WTC11 (cell line): Measurements from ENCODE around the gene NAV2. TPM values are rescaled to one million over a fixed set of nuclear protein-coding genes. Genes with fewer than 3 reads are reported as not detected.

Source experiments
- ATAC-seq: fragments of 200-7000 bp; cut with Tn5 transposase; 2 replicates; pipeline ENCODE4 v1.10.0; 2021; ENCODE audit warnings: mild to moderate bottlenecking, moderate library complexity
- CTCF ChIA-PET: fragments of 300-600 bp; sonication (Branson Sonifier 250); formaldehyde crosslinking; loops from one replicate; lab custom pipeline; 2021; ENCODE audit warnings: antibody characterized with exemption; lab: Charles Lee
- POLR2A ChIA-PET: fragments of 350-600 bp; sonication (Branson Sonifier 250); formaldehyde crosslinking; loops from one replicate; lab custom pipeline; 2021; ENCODE audit warnings: antibody characterized with exemption; lab: Charles Lee
- DNase-seq: peaks from one replicate; pipeline ENCODE4 v3.0.0; 2021; ENCODE audit warnings: low spot score
- H3K27ac Mint-ChIP-seq: 2 replicates; pipeline ENCODE4 v1.8.0; 2021; ENCODE audit warnings: mixed read lengths
- H3K27me3 Mint-ChIP-seq: 2 replicates; pipeline ENCODE4 v1.8.0; 2021; ENCODE audit warnings: low read depth, mild to moderate bottlenecking, moderate library complexity, mixed read lengths
- H3K36me3 Mint-ChIP-seq: 2 replicates; pipeline ENCODE4 v1.8.0; 2021; ENCODE audit warnings: mixed read lengths
- H3K4me1 Mint-ChIP-seq: 2 replicates; pipeline ENCODE4 v1.8.0; 2022; ENCODE audit warnings: mixed read lengths
- H3K4me3 Mint-ChIP-seq: 2 replicates; pipeline ENCODE4 v1.8.0; 2021; ENCODE audit warnings: mild to moderate bottlenecking, moderate library complexity, mixed read lengths
- H3K9me3 Mint-ChIP-seq: 2 replicates; pipeline ENCODE4 v1.8.0; 2021; ENCODE audit warnings: mixed read lengths
- CBFB ChIP-seq: sonication (generic); formaldehyde crosslinking; IDR thresholded peaks from 2 replicates; pipeline ENCODE4 v1.8.1; 2022; ENCODE audit warnings: mild to moderate bottlenecking, low read depth, missing genetic modification reagents
- CREM ChIP-seq: sonication (generic); formaldehyde crosslinking; IDR thresholded peaks from 2 replicates; pipeline ENCODE4 v1.8.1; 2022; ENCODE audit warnings: mild to moderate bottlenecking, missing genetic modification reagents, moderate library complexity
- MXD4 ChIP-seq: fragments of 250-450 bp; sonication (Bioruptor Pico); IDR thresholded peaks from 2 replicates; pipeline ENCODE4 v1.8.0; 2021; ENCODE audit warnings: mild to moderate bottlenecking, moderate library complexity, borderline replicate concordance
- MYBL2 ChIP-seq: sonication (generic); formaldehyde crosslinking; IDR thresholded peaks from 2 replicates; pipeline ENCODE4 v1.8.1; 2023; ENCODE audit warnings: mild to moderate bottlenecking, moderate library complexity, missing genetic modification reagents
- PRRX2 ChIP-seq: fragments of 250-450 bp; sonication (Bioruptor Pico); IDR thresholded peaks from 2 replicates; pipeline ENCODE4 v1.8.0; 2021; ENCODE audit warnings: mild to moderate bottlenecking
- RORB ChIP-seq: fragments of 250-450 bp; sonication (Bioruptor Pico); IDR thresholded peaks from 2 replicates; pipeline ENCODE4 v1.9.0; 2021; ENCODE audit warnings: mild to moderate bottlenecking
- SMAD4 ChIP-seq: sonication (generic); formaldehyde crosslinking; IDR thresholded peaks from 2 replicates; pipeline ENCODE4 v1.8.0; 2022; ENCODE audit warnings: mild to moderate bottlenecking, missing genetic modification reagents
- ZNF281 ChIP-seq: sonication (generic); formaldehyde crosslinking; IDR thresholded peaks from 2 replicates; pipeline ENCODE4 v1.8.0; 2023; ENCODE audit warnings: mild to moderate bottlenecking, missing genetic modification reagents
- ZNF317 ChIP-seq: sonication (generic); formaldehyde crosslinking; IDR thresholded peaks from 2 replicates; pipeline ENCODE4 v1.8.1; 2023; ENCODE audit warnings: low read depth, mild to moderate bottlenecking, moderate library complexity, missing genetic modification reagents, borderline replicate concordance
- ZNF532 ChIP-seq: fragments of 250-450 bp; sonication (Bioruptor Pico); IDR thresholded peaks from 2 replicates; pipeline ENCODE4 v1.9.0; 2021; ENCODE audit warnings: mild to moderate bottlenecking, borderline replicate concordance
- total RNA-seq: library from RNA; stranded (reverse); gene quantifications from 3 replicates; pipeline ENCODE4 v1.2.3, GENCODE V29; 2021
- TF ChIP-seq, protein P1 (sequence below): sonication (generic); formaldehyde crosslinking; IDR thresholded peaks from 2 replicates; pipeline ENCODE4 v1.8.1; 2023; ENCODE audit warnings: mild to moderate bottlenecking, moderate library complexity, missing genetic modification reagents
- TF ChIP-seq, protein P2 (sequence below): sonication (generic); formaldehyde crosslinking; IDR thresholded peaks from 2 replicates; pipeline ENCODE4 v1.8.1; 2022; ENCODE audit warnings: mild to moderate bottlenecking, moderate library complexity, missing genetic modification reagents
- TF ChIP-seq, protein P3 (sequence below): sonication (generic); formaldehyde crosslinking; IDR thresholded peaks from 2 replicates; pipeline ENCODE4 v1.8.0; 2022; ENCODE audit warnings: mild to moderate bottlenecking, missing genetic modification reagents

Gene NAV2
- total RNA-seq, 1 experiment from 2014 or later: 42.8 TPM

- Mint-ChIP-seq H3K4me3 (no peak overlapping the region), H3K36me3 (no peaks in the 10 kb centered on the region)
- POLR2A ChIA-PET: no interaction called here
- TF ChIP-seq, protein P1, sequence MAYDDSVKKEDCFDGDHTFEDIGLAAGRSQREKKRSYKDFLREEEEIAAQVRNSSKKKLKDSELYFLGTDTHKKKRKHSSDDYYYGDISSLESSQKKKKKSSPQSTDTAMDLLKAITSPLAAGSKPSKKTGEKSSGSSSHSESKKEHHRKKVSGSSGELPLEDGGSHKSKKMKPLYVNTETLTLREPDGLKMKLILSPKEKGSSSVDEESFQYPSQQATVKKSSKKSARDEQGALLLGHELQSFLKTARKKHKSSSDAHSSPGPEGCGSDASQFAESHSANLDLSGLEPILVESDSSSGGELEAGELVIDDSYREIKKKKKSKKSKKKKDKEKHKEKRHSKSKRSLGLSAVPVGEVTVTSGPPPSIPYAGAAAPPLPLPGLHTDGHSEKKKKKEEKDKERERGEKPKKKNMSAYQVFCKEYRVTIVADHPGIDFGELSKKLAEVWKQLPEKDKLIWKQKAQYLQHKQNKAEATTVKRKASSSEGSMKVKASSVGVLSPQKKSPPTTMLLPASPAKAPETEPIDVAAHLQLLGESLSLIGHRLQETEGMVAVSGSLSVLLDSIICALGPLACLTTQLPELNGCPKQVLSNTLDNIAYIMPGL: no peak
- no peak for TF ChIP-seq ZNF317 (CRISPR knock-in tag)
- TF ChIP-seq, all 79 proteins: peak for 0
- CTCF ChIA-PET: no interaction called here
- Mint-ChIP-seq H3K4me1 (peaks cover 41% of the 10 kb centered on the region), H3K9me3 (no peaks in the 10 kb centered on the region), H3K27me3 (no peaks in the 10 kb centered on the region), H3K27ac (no peak overlapping the region)
- DNase-seq (no peak), ATAC-seq (no peak)
Observed at GRCh38 chr11:19907839-19908238, 195.2 kb downstream of the NAV2 start.

GRCh38 chr11:19910931-19911330 lies 198.3 kb downstream of the NAV2 start:
- DNase-seq (no peak), ATAC-seq (no peak)
- no peaks in the 10 kb centered on the region for H3K27me3 Mint-ChIP-seq
- H3K27ac Mint-ChIP-seq: peak overlapping the region; percentile 36; the same call in 1 of the 2 replicates
- POLR2A ChIA-PET: no interaction called here
- no peaks in the 10 kb centered on the region for H3K9me3 Mint-ChIP-seq
- TF ChIP-seq MYBL2 (no peak), MXD4 (CRISPR knock-in tag) (no peak), ZNF281 (CRISPR knock-in tag) (no peak), CREM (CRISPR knock-in tag) (no peak), PRRX2 (no peak)
- TF ChIP-seq, protein P2, sequence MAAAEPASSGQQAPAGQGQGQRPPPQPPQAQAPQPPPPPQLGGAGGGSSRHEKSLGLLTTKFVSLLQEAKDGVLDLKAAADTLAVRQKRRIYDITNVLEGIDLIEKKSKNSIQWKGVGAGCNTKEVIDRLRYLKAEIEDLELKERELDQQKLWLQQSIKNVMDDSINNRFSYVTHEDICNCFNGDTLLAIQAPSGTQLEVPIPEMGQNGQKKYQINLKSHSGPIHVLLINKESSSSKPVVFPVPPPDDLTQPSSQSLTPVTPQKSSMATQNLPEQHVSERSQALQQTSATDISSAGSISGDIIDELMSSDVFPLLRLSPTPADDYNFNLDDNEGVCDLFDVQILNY (CRISPR knock-in tag): no peak
- peaks cover 44% of the 10 kb centered on the region for H3K4me1 Mint-ChIP-seq
- H3K36me3 Mint-ChIP-seq: peaks cover 4% of the 10 kb centered on the region
- H3K4me3 Mint-ChIP-seq: no peak overlapping the region
- CTCF ChIA-PET: interaction anchor here (0.6 to 1.2 kb wide), 5 partner anchors 8 to 222 kb away, joined by 3 to 6 read pairs (median 4); no protein-coding TSS in a partner anchor

DNA sequence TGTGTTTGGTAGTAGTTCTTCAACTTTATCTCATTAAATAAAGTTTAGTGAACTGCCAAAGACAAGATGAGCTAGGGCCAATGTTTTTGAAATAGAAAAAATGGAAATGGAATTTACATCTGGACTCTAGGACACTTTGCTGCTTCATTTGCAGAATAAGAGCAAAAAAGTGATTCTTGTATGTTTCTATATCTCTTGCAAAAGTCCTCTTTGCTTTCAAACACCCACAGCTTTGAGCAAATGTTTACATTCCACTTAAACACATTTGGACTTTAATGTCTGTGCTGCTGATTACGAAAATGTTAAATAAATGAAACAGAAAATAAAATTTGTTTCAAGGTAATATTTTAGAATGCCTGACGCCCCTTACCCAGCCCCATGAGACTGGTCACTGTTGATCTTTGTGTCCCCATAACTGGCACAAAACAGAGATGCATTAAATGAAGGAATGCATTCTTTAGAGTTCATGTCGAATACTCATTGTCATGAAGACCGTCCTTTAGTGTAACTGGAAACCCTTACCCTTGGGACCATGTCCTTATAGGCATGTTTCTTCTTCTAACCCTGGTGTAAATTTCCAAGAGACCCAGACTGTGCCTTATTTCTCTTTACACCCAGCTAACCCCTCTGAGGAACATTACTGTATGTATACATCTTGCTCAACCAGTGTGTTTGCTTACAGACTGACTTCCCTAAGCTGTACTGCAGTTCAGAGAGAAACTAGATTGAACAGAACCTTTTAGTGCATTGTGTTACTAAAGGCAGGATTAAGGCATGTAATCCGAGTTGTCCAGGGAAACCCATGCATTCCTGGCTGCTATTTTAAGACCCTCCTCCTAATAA lies 199.7 kb downstream of the NAV2 start:
- ATAC-seq (0 out of 2 replicates have a peak, but pooled peaks have one; percentile 18), DNase-seq (no peak)
- TF ChIP-seq CBFB: no peak
- H3K9me3 Mint-ChIP-seq: no peaks in the 10 kb centered on the region
- peak overlapping the region; percentile 58 for H3K27ac Mint-ChIP-seq
- H3K36me3 Mint-ChIP-seq: peaks cover 4% of the 10 kb centered on the region
- no peaks in the 10 kb centered on the region for H3K27me3 Mint-ChIP-seq
- peaks cover 39% of the 10 kb centered on the region for H3K4me1 Mint-ChIP-seq
- CTCF ChIA-PET: interaction anchor here (0.7 to 1.6 kb wide), 6 partner anchors 9 to 188 kb away, joined by 3 to 4 read pairs (median 3); no protein-coding TSS in a partner anchor
- POLR2A ChIA-PET: no interaction called here
- no peak overlapping the region for H3K4me3 Mint-ChIP-seq

GRCh38 chr11:19912958-19913892 lies 200.6 kb downstream of the NAV2 start:
- Mint-ChIP-seq H3K27ac (peak overlapping the region; percentile 61), H3K4me1 (peaks cover 39% of the 10 kb centered on the region), H3K4me3 (no peak overlapping the region), H3K36me3 (peaks cover 12% of the 10 kb centered on the region), H3K9me3 (no peaks in the 10 kb centered on the region), H3K27me3 (no peaks in the 10 kb centered on the region)
- DNase-seq: no peak
- POLR2A ChIA-PET: no interaction called here
- peak; percentile 59 for ATAC-seq
- TF ChIP-seq ZNF532: no peak
- no peak for TF ChIP-seq CBFB
- no peak for TF ChIP-seq SMAD4 (CRISPR knock-in tag)
- TF ChIP-seq, protein P3, sequence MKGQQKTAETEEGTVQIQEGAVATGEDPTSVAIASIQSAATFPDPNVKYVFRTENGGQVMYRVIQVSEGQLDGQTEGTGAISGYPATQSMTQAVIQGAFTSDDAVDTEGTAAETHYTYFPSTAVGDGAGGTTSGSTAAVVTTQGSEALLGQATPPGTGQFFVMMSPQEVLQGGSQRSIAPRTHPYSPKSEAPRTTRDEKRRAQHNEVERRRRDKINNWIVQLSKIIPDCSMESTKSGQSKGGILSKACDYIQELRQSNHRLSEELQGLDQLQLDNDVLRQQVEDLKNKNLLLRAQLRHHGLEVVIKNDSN (CRISPR knock-in tag): no peak
- no peak for TF ChIP-seq RORB (CRISPR knock-in tag)
- CTCF ChIA-PET: interaction anchor here (0.7 to 1.6 kb wide), 4 partner anchors 41 to 215 kb away, joined by 3 to 4 read pairs (median 4); no protein-coding TSS in a partner anchor
